Fibroblast of lung (primary cell): Measurements from ENCODE around the gene HOXA13.

Experiments used
- CTCF ChIP-seq, 2 donors: IDR thresholded peaks in 1 of 2; conservative IDR thresholded peaks in 1 of 2; 1 replicate in 1 of 2; 2 replicates in 1 of 2; pipeline ENCODE4 v1.5.1; 2011 to 2012; ENCODE audit warnings: low read length in 2 of 2, control low read depth in 1 of 2, inconsistent platforms in 1 of 2, low read depth in 1 of 2, mild to moderate bottlenecking in 1 of 2
- EZH2 ChIP-seq: IDR thresholded peaks from 2 replicates; pipeline ENCODE4 v1.5.1; 2012; ENCODE audit warnings: low read length, control low read depth, mild to moderate bottlenecking; ENCODE audit errors: missing control alignments

- TF ChIP-seq CTCF (conservative IDR thresholded peaks at IDR 0.05 in 1 of 2, IDR thresholded peaks at IDR 0.05 in 1 of 2; ENCODE audit: low read depth in 1 of 2, low read length in 2 of 2), result no peak
- no peak for TF ChIP-seq EZH2
Observed at GRCh38 chr7:27162561-27163287, 37.2 kb downstream of the HOXA13 start.
